Kidney epithelial cell (primary cell): ENCODE results near the gene ZFY. TPM values are rescaled to one million over a fixed set of nuclear protein-coding genes. Genes with fewer than 3 reads are reported as not detected.

ENCODE experiments used
- DNase-seq: peaks from one replicate; pipeline ENCODE4 v3.0.0-alpha.2; 2010; ENCODE audit warnings: low read depth
- H3K27me3 ChIP-seq: 2 replicates; pipeline ENCODE4 v1.6.0; 2011; ENCODE audit warnings: low read length; ENCODE audit not compliant: control insufficient read depth, insufficient read depth
- H3K36me3 ChIP-seq: 2 replicates; pipeline ENCODE4 v1.5.1; 2011; ENCODE audit warnings: low read length; ENCODE audit not compliant: control insufficient read depth, insufficient read depth
- H3K4me3 ChIP-seq: 2 replicates; pipeline ENCODE4 v1.5.1; 2011; ENCODE audit warnings: low read depth, mild to moderate bottlenecking, control low read depth, low read length
- CTCF ChIP-seq: IDR thresholded peaks from 2 replicates; pipeline ENCODE4 v1.5.1; 2011; ENCODE audit warnings: mild to moderate bottlenecking, moderate library complexity, low read length, control low read depth, inconsistent platforms; ENCODE audit not compliant: insufficient read depth, poor library complexity, severe bottlenecking
- total RNA-seq: library from RNA; depleted of rRNA; stranded (reverse); fragments of >200 nt; gene quantifications from 2 replicates; pipeline ENCODE4 v1.2.3, GENCODE V29; 2015

The ZFY gene
- total RNA-seq, 1 donor from 2014 or later = 9.3 TPM

GRCh38 chrY:2907356-2907755 is 27.8 kb upstream of the ZFY start:
- no peak for TF ChIP-seq CTCF
- no peak for DNase-seq
- no peak overlapping the region for H3K4me3 ChIP-seq
- H3K36me3 ChIP-seq = no peaks in the 10 kb centered on the region
- no peaks in the 10 kb centered on the region for H3K27me3 ChIP-seq

- no peak for TF ChIP-seq CTCF
- no peak overlapping the region for H3K4me3 ChIP-seq
- DNase-seq = no peak
- no peaks in the 10 kb centered on the region for H3K27me3 ChIP-seq
- H3K36me3 ChIP-seq = no peaks in the 10 kb centered on the region
Observed at GRCh38 chrY:2913066-2913815, 21.9 kb upstream of the ZFY start.

- TF ChIP-seq CTCF = no peak
- Histone ChIP-seq H3K27me3 (no peaks in the 10 kb centered on the region), H3K36me3 (no peaks in the 10 kb centered on the region), H3K4me3 (no peak overlapping the region)
- DNase-seq = no peak
Observed at GRCh38 chrY:2934078-2934477, 1.1 kb upstream of the ZFY start.

GRCh38 chrY:2935716-2936435 is 695 bp downstream of the ZFY start:
- DNase-seq = no peak
- no peaks in the 10 kb centered on the region for H3K36me3 ChIP-seq
- no peak for TF ChIP-seq CTCF
- H3K4me3 ChIP-seq = no peak overlapping the region
- H3K27me3 ChIP-seq = no peaks in the 10 kb centered on the region

- Histone ChIP-seq H3K27me3 (no peaks in the 10 kb centered on the region), H3K4me3 (no peak overlapping the region), H3K36me3 (no peaks in the 10 kb centered on the region)
- no peak for TF ChIP-seq CTCF
- DNase-seq = no peak
Observed at GRCh38 chrY:2936436-2936750, 1.2 kb downstream of the ZFY start.
